NT2/D1 (cell line): Measurements from ENCODE around the gene TSPAN31.

Experiments
- SUZ12 ChIP-seq: IDR thresholded peaks from 2 replicates; pipeline ENCODE4 v1.6.1; 2011; ENCODE audit not compliant: insufficient read length, insufficient read depth; ENCODE audit errors: extremely low read depth
- YY1 ChIP-seq: IDR thresholded peaks from 2 replicates; pipeline ENCODE4 v1.6.1; 2011; ENCODE audit not compliant: insufficient read length, insufficient read depth
- ZNF274 ChIP-seq: IDR thresholded peaks from 2 replicates; pipeline ENCODE4 v1.6.1; 2011; ENCODE audit warnings: mild to moderate bottlenecking, low read depth, low read length

GRCh38 chr12:57756406-57757341 lies 11.8 kb downstream of the TSPAN31 start:
- TF ChIP-seq ZNF274 (no peak), YY1 (no peak), SUZ12 (no peak)
